ENCODE measurements around the gene CREB3L1. TPM values are rescaled to one million over a fixed set of nuclear protein-coding genes. Genes with fewer than 3 reads are reported as not detected.

The CREB3L1 gene
- total and polyA plus RNA-seq, 2 of the 13 experiments (the other 11 are each of a cell fraction or from before 2014, with no cell fraction given) = not detected

GRCh38 chr11:46307369-46307768, 29.9 kb downstream of the CREB3L1 start:
- H3K4me3 ChIP-seq (replicated peaks in 1 of 3; ENCODE audit: insufficient read depth in 1 of 3, low read depth in 2 of 3, low read length in 3 of 3) = no peak overlapping the region
- 20% methylated on average over 3 of the region's 3 CpGs for WGBS (ENCODE audit: low lambda C conversion rate)

GRCh38 chr11:46307785-46308341, 30.4 kb downstream of the CREB3L1 start:
- no peak for DNase-seq (ENCODE audit: low spot score)
- ChIA-PET CTCF (ENCODE audit: low intra/inter-chr PET ratio, low total read pairs) (interaction anchor here (1.2 to 3.4 kb wide), 4 partner anchors 60 to 69 kb away, joined by 4 to 57 read pairs (median 12); no protein-coding TSS in a partner anchor), POLR2A (interaction anchor here (4.1 kb wide), 1 partner anchor 65 kb away, joined by 31 read pairs; no protein-coding TSS in a partner anchor)
- TF ChIP-seq ZNF768 (CRISPR knock-in tag; IDR thresholded peaks at IDR 0.05) (0 out of 2 replicates have a peak, but pooled peaks have one; percentile 5), ZNF839 (CRISPR knock-in tag; IDR thresholded peaks at IDR 0.05; ENCODE audit: borderline replicate concordance) (no peak)
- Histone ChIP-seq H3K4me3 (replicated peaks in 1 of 3; ENCODE audit: insufficient read depth in 1 of 3, low read depth in 2 of 3, low read length in 3 of 3) (no peak overlapping the region), H3K79me2 (ENCODE audit: insufficient read depth, low read length) (no peaks in the 10 kb centered on the region), H2AFZ (ENCODE audit: low read length) (no peak overlapping the region), H3K4me2 (ENCODE audit: low read depth, low read length) (no peak overlapping the region), H3K9ac (ENCODE audit: insufficient read depth, low read depth, low read length) (no peak overlapping the region), H3K36me3 (replicated peaks in 1 of 2; ENCODE audit: control insufficient read depth in 1 of 2, insufficient read depth in 2 of 2, low read length in 2 of 2) (no peaks in the 10 kb centered on the region), H3K4me1 (ENCODE audit: insufficient read depth, low read length) (peaks cover 34% of the 10 kb centered on the region), H3K9me3 (ENCODE audit: low read length) (no peaks in the 10 kb centered on the region), H4K20me1 (ENCODE audit: insufficient read depth, low read length) (no peaks in the 10 kb centered on the region), H3K27ac (ENCODE audit: extremely low read length, insufficient read depth, low read length) (no peak overlapping the region), H3K27me3 (ENCODE audit: control insufficient read depth in 1 of 2, insufficient read depth in 2 of 2, low read length in 2 of 2) (peaks cover 1 to 9% of the 10 kb centered on the region in 2 experiments; a peak in 4 of 5 replicates)
- FAIRE-seq = no peak
- ATAC-seq = peak; percentile 14; the same call in 2 of the 3 replicates
- in situ Hi-C loops (cut with HindIII; ENCODE audit: extremely low pct_ligation_motif_present, low pct_unique_long_range_greater_than_20kb) (no loop called here), intact Hi-C loops (cut with micrococcal nuclease; ENCODE audit: unreplicated experiment) (loop anchor here (1.0 kb wide), 3 partner anchors 56 to 69 kb away; no protein-coding TSS in a partner anchor)
- 40% methylated on average over 13 of the region's 14 CpGs for WGBS (ENCODE audit: low lambda C conversion rate)
- BruUV-seq (replicated peaks) = no TSS peak

More at GRCh38 chr11:46307369-46307768, 29.9 kb downstream of the CREB3L1 start:
- ATAC-seq (no peak), FAIRE-seq (no peak), DNase-seq (ENCODE audit: low spot score) (no peak)
- Histone ChIP-seq H3K9me3 (ENCODE audit: low read length) (no peaks in the 10 kb centered on the region), H2AFZ (ENCODE audit: low read length) (no peak overlapping the region), H3K4me1 (ENCODE audit: insufficient read depth, low read length) (peaks cover 34% of the 10 kb centered on the region), H3K9ac (ENCODE audit: insufficient read depth, low read depth, low read length) (no peak overlapping the region), H3K27me3 (ENCODE audit: control insufficient read depth in 1 of 2, insufficient read depth in 2 of 2, low read length in 2 of 2) (peaks cover 1 to 9% of the 10 kb centered on the region in 2 experiments; a peak in 4 of 5 replicates), H3K36me3 (replicated peaks in 1 of 2; ENCODE audit: control insufficient read depth in 1 of 2, insufficient read depth in 2 of 2, low read length in 2 of 2) (no peaks in the 10 kb centered on the region), H3K79me2 (ENCODE audit: insufficient read depth, low read length) (no peaks in the 10 kb centered on the region), H4K20me1 (ENCODE audit: insufficient read depth, low read length) (no peaks in the 10 kb centered on the region), H3K4me2 (ENCODE audit: low read depth, low read length) (no peak overlapping the region), H3K27ac (ENCODE audit: extremely low read length, insufficient read depth, low read length) (no peak overlapping the region)
- in situ Hi-C loops (cut with HindIII; ENCODE audit: extremely low pct_ligation_motif_present, low pct_unique_long_range_greater_than_20kb) (no loop called here), intact Hi-C loops (cut with micrococcal nuclease; ENCODE audit: unreplicated experiment) (no loop called here)
- TF ChIP-seq ZNF703 (CRISPR knock-in tag; IDR thresholded peaks at IDR 0.05; ENCODE audit: borderline replicate concordance) (no peak), ATRX (CRISPR knock-in tag; IDR thresholded peaks at IDR 0.05; ENCODE audit: borderline replicate concordance) (no peak), ZNF768 (CRISPR knock-in tag; IDR thresholded peaks at IDR 0.05) (peak; percentile 58; the same call in 1 of the 2 replicates), ZNF331 (CRISPR knock-in tag; IDR thresholded peaks at IDR 0.05) (no peak)
- BruUV-seq (replicated peaks) = no TSS peak
- CTCF ChIA-PET (ENCODE audit: low intra/inter-chr PET ratio, low total read pairs) = interaction anchor here (2.7 to 3.4 kb wide), 2 partner anchors 60 to 68 kb away, joined by 18 to 57 read pairs; no protein-coding TSS in a partner anchor
- POLR2A ChIA-PET = interaction anchor here (4.1 kb wide), 1 partner anchor 65 kb away, joined by 31 read pairs; no protein-coding TSS in a partner anchor
